ENCODE results near the gene LYPD8. TPM values are rescaled to one million over a fixed set of nuclear protein-coding genes. Genes with fewer than 3 reads are reported as not detected.
"Not testable (repeated sequence)": the region's sequence is repeated elsewhere in the genome, so short reads cannot be mapped to it uniquely, and the experiment has no call there.

The LYPD8 gene
- total RNA-seq, 4 donors from 2014 or later = not detected

DNA sequence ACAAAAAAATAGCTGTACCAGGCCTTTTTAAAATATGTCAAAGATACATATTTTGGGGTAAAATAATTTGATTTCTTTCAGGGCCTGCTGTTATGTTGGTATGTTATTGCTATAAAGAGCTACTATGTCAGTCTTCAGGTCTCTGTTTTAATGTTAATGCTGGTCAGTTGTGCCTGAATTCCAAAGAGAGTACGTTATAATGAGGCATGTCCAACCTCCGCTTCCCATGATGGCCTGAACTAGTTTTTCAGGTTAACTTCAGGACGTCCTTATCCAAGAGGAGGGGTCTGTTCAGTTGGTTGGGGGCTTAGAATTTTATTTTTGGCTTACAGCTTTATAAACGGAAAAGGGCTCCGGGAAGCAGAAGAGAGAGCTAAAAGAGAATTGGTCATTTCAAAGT is 34.9 kb upstream of the LYPD8 start:
- Histone ChIP-seq H3K4me3 (no peak overlapping the region), H3K4me1 (no peaks in the 10 kb centered on the region), H3K27me3 (peaks cover 18% of the 10 kb centered on the region), H3K27ac (no peak overlapping the region), H3K36me3 (no peaks in the 10 kb centered on the region), H3K9me3 (peaks cover 0 to 27% (median 0%) of the 10 kb centered on the region in 3 donors)
- TF ChIP-seq EP300 (IDR thresholded peaks at IDR 0.05) (no peak), POLR2AphosphoS5 (IDR thresholded peaks at IDR 0.05) (no peak), POLR2A (IDR thresholded peaks at IDR 0.05) (no peak)
- TF ChIP-seq, protein P1, sequence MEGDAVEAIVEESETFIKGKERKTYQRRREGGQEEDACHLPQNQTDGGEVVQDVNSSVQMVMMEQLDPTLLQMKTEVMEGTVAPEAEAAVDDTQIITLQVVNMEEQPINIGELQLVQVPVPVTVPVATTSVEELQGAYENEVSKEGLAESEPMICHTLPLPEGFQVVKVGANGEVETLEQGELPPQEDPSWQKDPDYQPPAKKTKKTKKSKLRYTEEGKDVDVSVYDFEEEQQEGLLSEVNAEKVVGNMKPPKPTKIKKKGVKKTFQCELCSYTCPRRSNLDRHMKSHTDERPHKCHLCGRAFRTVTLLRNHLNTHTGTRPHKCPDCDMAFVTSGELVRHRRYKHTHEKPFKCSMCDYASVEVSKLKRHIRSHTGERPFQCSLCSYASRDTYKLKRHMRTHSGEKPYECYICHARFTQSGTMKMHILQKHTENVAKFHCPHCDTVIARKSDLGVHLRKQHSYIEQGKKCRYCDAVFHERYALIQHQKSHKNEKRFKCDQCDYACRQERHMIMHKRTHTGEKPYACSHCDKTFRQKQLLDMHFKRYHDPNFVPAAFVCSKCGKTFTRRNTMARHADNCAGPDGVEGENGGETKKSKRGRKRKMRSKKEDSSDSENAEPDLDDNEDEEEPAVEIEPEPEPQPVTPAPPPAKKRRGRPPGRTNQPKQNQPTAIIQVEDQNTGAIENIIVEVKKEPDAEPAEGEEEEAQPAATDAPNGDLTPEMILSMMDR (IDR thresholded peaks at IDR 0.05) = no peak
- 49 to 90% methylated on average over 2 to 4 of the region's 5 CpGs for WGBS, 2 donors (ENCODE audit: low coverage in 1 of 2)
- ATAC-seq = no peak

DNA sequence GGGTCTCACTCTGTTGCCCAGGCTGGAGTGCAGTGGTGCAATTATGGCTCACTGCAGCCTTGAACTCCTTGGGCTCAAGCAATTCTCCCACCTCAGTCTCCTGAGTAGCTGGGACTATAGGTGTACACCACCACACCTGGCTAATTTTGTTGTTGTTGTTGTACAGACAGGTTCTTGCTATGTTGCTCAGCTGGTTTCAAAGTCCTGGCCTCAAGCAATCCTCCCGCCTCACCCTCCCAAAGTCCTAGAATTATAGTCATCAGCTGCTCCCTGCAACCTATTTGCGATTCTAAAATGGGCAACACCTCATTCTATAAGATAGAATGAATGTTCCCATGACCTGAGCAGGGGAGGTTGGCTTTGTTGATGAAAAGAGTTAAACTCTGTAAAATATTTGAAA is 33.8 kb upstream of the LYPD8 start:
- ATAC-seq, H3K4me3 ChIP-seq: not testable (repeated sequence)
- WGBS, 2 donors (ENCODE audit: low coverage in 1 of 2) = 69 to 100% methylated on average over 1 to 2 of the region's 2 CpGs

DNA sequence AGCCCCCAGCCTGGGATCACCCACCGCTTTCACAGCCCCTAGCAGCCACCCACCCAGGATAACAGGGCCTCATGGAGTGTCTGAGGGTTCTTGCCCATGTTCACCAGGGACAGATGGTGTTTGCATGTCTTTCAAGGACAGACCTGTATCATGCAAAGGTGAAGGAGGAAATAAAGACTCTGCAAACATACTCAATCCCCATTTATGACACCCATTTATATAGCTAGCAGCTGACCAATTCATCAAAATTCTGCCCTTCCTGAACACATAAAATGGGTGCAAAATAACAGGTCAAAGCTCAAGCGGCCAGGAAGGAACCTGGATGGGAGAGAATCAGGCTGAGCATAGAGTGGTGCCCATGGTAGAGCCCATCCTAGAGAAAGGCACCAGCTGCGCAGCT is 32.8 kb upstream of the LYPD8 start:
- Histone ChIP-seq H3K4me3 (no peak overlapping the region), H3K27me3 (peaks cover 25% of the 10 kb centered on the region), H3K36me3 (no peaks in the 10 kb centered on the region), H3K4me1 (no peaks in the 10 kb centered on the region), H3K9me3 (peaks cover 0 to 6% (median 0%) of the 10 kb centered on the region in 3 donors), H3K27ac (no peak overlapping the region)
- no peak for ATAC-seq
- no peak for TF ChIP-seq POLR2A (IDR thresholded peaks at IDR 0.05)
- TF ChIP-seq, protein P1 (IDR thresholded peaks at IDR 0.05) = no peak
- no peak for TF ChIP-seq POLR2AphosphoS5 (IDR thresholded peaks at IDR 0.05)
- no peak for TF ChIP-seq EP300 (IDR thresholded peaks at IDR 0.05)
- WGBS, 2 donors (ENCODE audit: low coverage in 1 of 2) = 83 to 94% methylated on average over 2 to 3 of the region's 3 CpGs

More for the DNA sequence above, 33.8 kb upstream of the LYPD8 start:
- peaks cover 0 to 16% (median 0%) of the 10 kb centered on the region in 3 donors for H3K9me3 ChIP-seq
- not testable (repeated sequence) for H3K27ac ChIP-seq, H3K4me1 ChIP-seq, H3K36me3 ChIP-seq
- peaks cover 17% of the 10 kb centered on the region for H3K27me3 ChIP-seq

DNA sequence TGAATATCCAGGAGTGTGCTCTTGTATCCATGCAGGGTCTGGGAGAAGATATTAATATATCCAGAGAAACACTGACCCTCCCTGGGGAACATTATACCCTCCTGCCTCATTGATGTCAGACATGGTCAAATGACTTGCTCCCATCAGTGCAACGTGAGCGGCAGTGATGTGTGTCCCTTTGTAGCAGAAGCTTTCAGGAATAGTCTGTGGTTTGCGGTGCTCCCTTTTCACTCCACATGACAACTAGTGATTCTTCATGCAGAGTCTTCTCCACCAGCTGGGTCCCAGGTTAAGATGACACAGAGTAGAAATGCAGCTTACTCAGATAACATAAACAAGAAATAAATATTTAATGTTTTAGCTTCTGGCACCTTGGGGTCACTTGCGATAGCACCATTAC is 31.9 kb upstream of the LYPD8 start:
- Histone ChIP-seq H3K27ac (no peak overlapping the region), H3K27me3 (peaks cover 32% of the 10 kb centered on the region), H3K36me3 (no peaks in the 10 kb centered on the region), H3K9me3 (no peaks in the 10 kb centered on the region), H3K4me3 (no peak overlapping the region), H3K4me1 (no peaks in the 10 kb centered on the region)
- 90 to 100% methylated on average over 2 to 3 of the region's 4 CpGs for WGBS, 2 donors (ENCODE audit: low coverage in 1 of 2)
- no peak for TF ChIP-seq EP300 (IDR thresholded peaks at IDR 0.05)
- no peak for TF ChIP-seq POLR2AphosphoS5 (IDR thresholded peaks at IDR 0.05)
- TF ChIP-seq POLR2A (IDR thresholded peaks at IDR 0.05) = no peak
- TF ChIP-seq, protein P1 (IDR thresholded peaks at IDR 0.05) = no peak
- ATAC-seq = no peak

DNA sequence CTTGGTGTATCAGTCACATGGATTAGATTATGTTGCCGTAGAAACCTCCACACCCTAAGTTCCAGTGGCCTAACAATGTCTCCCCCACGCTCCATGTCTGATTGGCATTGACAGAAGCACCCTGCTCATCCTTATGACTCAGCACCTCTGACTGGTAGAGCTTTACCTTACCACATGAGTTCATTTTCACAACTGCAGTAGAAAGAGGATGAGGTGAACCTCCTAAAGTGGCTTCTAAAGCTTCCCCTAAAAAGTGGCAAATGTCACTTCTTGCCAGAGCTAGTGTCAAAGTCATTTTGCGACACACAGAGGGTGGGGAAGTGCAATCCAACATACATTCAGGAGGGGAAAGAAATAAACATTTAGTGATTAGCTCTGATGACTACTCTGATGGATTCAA is 30.6 kb upstream of the LYPD8 start:
- no peak for TF ChIP-seq EP300 (IDR thresholded peaks at IDR 0.05)
- no peak for TF ChIP-seq POLR2AphosphoS5 (IDR thresholded peaks at IDR 0.05)
- TF ChIP-seq, protein P1 (IDR thresholded peaks at IDR 0.05) = no peak
- TF ChIP-seq POLR2A (IDR thresholded peaks at IDR 0.05) = no peak
- WGBS, 2 donors (ENCODE audit: low coverage in 1 of 2) = 76% methylated on average over 2 to 3 of the region's 3 CpGs
- peaks cover 32% of the 10 kb centered on the region for H3K27me3 ChIP-seq
- H3K9me3 ChIP-seq = peaks cover 0 to 4% (median 0%) of the 10 kb centered on the region in 3 donors
- H3K4me3 ChIP-seq = no peak overlapping the region
- no peak overlapping the region for H3K27ac ChIP-seq
- H3K4me1 ChIP-seq = no peaks in the 10 kb centered on the region
- no peak for ATAC-seq
- H3K36me3 ChIP-seq = no peaks in the 10 kb centered on the region
